Activated T-helper 1 cell treated with anti-CD3 and anti-CD28 coated beads, Interleukin-2, amount 50 U/mL, for 16 hours (primary cell): ENCODE measurements around the gene NT5C3A.
"Not testable (repeated sequence)": the region's sequence is repeated elsewhere in the genome, so short reads cannot be mapped to it uniquely, and the experiment has no call there.

Source experiments
- DNase-seq, 2 donors: peaks; one replicate each; pipeline ENCODE4 v3.0.0-alpha.2; 2020; ENCODE audit warnings: low read depth in 1 of 2, low spot score in 1 of 2

NT5C3A gene

GRCh38 chr7:33062023-33062781, at the start of gene NT5C3A:
Gene NT5C3A (minus strand): TSS chr7:33062776. CDS start chr7:33062705, 71 bp downstream.
- peak in 1 of 2 donors; percentile 4 for DNase-seq

- DNase-seq, result no peak
These were observed 49.0 kb upstream of the NT5C3A start for GRCh38 chr7:33111614-33112013.

GRCh38 chr7:33109758-33110238, 47.2 kb upstream of the NT5C3A start:
- no peak for DNase-seq

GRCh38 chr7:33109005-33109757, 46.6 kb upstream of the NT5C3A start, which contains the start of gene RP9:
Gene RP9 (minus strand): TSS chr7:33109404. CDS start chr7:33109372, 32 bp downstream.
- peak; percentile 53 to 70 for DNase-seq

DNA sequence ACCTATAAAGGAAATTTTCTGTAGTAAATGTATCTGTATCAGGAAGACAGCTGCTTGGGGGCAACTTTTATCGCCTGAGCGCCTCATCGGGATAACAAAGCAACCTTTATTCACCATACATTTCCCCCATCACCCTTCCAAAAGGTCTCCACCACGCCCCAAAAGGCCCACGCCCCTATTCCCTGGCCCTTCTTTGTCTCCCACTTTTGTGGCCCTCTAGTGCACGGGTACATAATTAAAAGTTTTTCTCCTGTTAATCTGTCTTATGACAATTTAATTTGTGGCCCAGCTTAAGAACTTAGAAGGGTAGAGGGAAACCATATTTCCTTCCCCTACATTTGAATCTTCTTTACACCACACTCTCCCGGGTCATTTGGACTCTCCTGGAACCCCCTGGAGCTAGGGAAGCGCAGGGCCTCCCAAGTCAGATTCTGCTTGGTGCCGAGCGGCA, 46.0 kb upstream of the NT5C3A start:
- no peak for DNase-seq

DNA sequence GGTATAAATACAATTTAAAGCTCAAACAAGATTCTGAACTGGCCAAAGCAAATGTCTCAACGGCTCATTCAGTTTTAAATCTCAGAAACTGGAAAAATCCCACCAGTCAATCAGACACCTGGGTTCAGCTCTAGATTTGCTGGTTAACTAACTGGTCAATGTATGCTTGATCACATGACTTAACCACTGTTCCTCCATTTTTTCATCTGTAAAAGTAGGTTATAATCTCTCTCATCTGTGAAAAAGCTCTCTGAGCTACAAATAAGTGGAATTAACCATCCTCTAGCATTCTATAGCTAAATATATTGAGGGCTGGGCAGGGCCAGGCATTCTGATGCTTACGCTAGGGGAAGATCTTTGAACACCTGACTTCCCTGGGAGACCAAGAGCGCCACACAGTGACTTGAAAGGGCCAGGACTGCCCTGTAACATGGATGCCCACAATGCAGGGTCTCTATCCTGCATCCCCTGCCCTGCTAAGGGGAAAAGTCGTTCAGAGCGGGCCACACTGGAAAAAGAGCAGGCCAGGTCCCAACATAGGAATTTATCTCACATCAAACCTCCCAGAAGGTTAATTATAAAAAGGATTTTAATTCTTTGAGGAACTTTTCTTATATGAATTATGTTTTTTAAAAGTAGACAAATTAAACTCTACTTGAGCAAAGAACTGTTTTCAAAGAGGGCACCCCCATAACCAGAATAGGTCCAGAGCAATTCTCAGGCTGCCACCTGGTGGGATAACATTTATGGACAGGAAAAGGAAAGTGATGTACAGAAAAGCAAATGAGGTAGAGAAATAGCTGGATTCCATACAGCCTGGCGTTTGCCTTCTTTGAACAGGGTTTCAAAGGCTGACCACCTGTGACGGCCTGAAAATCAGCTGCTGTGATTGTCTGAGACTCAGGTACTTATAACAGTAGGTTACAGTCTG, 44.8 kb upstream of the NT5C3A start:
- no peak for DNase-seq

DNA sequence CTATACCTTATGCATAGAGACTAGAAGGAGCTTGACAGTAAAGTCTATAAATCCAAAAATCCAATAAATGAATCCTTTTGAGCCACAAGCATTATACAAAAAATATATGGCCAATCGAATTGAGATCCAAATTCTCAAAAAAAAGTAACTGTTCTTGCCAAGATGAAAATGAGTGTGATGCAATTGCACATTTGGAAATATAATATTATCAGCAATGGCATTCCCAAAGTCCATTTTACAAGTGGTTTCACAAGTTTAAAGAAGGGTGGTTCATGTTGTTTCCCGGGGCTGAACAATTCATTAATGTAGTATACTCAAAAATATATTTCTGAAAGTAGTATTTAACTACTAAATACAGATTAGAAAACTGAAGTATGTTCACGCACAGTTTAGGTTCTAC, 39.3 kb upstream of the NT5C3A start:
- no peak for DNase-seq

DNA sequence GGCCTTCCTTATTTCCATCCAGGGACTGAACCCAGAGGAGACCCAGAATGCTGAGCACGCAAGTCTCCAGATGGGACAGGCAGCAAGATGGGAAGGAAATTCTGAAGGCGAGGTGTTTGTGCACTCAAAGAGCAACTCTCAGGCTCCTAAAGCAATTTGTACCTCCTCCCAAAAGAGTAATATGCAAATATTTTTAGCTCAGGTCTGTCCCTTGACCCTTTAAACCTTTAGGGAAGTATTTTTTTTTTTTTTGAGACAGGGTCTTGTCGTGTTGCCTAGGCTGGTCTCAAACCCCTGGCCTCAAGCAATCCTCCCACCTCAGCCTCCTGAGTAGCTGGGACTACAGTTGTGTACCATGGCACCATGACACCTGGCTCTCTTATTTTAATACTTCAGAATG, 38.2 kb upstream of the NT5C3A start:
- no peak for DNase-seq

DNA sequence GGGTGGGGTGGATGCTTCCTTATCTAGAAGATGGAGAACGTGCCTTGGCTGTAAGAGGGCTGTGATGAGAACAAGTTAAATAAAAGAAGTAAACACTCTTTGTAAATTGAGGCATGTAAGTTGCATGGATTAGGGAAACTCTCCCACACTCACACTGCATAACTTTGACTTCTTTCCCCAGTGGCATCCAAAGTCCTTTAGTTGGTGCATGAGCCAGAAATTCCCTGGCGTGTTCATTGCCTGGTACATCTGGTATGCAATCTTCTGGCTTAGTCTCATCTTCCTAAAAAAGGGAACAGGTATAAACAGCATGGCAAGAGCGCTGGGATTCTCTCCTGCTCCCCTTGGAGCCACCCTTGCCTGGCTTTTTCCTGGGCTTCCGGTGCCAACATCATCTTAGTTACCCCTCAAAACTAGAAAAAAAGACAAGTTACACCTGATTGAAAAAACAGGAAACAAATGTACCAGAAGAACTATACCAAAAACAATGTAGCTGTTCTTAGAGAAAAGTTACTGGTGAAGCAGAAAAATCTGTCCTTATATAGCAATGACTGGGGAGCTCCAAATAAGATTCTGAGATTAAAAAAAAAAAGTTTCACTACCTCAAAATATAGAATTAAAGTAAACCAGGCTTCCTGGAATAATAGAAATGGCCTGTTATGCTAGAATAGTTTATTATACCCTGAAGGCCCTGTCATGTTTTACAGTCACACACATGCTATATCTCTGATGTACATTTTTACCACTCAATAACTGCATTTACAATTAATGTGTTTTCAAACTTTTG, 36.8 kb upstream of the NT5C3A start:
- no peak for DNase-seq

- not testable (repeated sequence) for DNase-seq
These were observed 32.2 kb upstream of the NT5C3A start for GRCh38 chr7:33094745-33095275.

- no peak for DNase-seq
These were observed 30.7 kb upstream of the NT5C3A start for GRCh38 chr7:33093266-33093665.

DNA sequence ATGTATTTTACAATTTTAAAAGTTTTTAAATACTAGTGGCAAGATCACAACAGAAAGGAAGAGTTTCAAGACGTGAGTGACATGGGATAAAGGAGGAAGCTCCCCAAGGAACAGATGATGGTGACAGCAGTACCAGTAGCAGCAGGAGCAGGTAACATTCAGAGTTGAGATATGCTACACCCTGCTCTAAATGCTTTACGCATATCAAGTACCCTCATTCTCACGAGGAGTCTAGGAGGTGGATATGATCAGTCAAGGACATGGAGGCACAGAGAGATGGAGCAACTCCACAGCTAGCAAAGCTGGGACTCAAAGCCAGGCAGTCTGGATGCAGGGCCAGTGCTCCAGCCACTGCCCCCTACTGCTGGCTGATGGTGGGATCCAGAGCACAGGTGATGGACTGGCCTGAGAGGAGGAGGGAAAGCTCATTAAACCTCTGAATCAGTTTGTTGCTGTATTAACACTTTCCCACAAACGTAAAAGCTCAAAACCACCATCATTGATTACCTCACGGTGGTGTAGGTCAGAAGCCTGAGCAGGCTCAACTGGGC, 29.1 kb upstream of the NT5C3A start:
- no peak for DNase-seq

- DNase-seq, result no peak
These were observed 28.5 kb upstream of the NT5C3A start for GRCh38 chr7:33091111-33091531.

GRCh38 chr7:33089142-33089541, 26.6 kb upstream of the NT5C3A start:
- no peak for DNase-seq

DNA sequence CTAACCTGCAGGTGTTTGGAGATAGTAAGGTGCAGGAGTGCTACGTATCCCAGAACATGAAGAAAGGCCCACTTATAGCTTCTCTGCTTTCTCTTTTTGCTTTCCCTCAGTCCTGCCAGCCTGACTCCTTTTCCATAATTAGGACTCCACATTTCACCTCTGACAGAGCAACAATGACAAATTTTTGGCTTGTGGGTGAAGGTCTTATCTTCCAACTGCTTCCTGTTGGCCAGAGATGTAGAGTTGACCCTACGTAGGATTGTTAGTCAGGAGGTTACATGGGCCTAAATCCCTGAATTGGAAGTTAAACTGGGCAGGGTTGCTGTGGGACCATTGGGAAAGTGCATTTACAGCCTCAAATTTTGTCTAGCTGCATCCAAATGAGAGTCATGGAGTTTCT, 25.3 kb upstream of the NT5C3A start:
- DNase-seq, result no peak

- DNase-seq, result no peak
These were observed 24.8 kb upstream of the NT5C3A start for GRCh38 chr7:33087356-33087755.

DNA sequence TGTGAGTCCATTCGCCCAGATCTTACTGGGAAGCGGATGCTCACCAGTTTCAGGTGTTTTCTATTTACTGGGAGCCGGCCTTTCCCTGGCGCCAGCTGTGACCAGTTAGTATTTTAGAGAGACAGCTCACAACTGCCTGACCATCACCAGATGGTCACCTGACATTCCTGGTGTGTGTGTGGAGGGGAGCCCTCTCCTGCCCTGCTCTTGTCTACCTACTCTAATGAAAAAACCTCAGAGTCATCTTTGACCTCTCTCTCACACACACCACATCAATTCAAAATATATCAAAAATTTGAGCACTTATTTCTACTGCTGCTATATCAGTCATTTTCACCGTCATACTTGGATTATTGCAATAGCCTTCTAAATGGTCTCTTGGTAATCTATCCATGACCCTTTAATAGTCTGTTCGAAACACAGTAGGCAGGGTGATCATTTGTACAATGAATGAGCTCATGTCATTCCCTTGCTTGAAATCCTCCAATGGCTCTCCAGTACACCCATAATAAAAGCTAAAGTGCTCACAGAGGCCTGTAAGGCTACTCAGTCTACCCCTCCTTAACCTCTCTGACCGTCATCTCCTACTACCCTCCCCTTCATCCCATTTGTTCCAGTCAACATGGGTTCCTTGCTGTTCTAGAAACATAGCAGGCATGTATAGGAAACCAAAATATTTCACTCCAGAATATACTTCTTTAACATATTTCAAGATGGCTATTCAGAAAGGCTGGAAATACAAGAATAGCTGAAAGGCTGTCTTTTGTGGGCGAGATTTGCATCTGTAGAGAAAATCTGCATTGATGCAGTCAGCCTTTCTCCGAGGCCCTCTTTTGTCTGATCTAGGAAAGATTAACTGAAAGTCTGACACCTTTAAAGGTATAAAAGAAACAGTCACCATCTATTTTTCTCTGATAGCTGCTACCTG, 17.5 kb upstream of the NT5C3A start:
- no peak for DNase-seq

DNA sequence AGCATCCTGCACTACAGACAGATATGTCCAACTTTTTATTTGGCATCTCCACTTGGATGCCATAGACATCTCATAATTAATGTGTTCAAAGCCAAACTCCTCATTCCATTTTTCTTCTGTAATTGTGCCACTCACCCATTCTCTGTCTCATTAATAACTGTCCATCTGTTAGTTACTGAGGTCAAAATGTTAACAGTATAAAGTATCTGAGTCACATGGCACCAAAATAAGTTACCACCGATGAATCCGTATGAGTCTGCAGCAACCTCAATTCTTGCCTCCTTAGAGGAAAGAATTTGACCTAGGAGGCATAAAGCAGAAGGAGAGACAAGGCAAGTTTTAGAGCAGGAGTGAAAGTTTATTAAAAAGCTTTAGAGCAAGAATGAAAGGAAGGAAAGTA, 16.5 kb upstream of the NT5C3A start:
- DNase-seq, result no peak

GRCh38 chr7:33076737-33077136, 14.2 kb upstream of the NT5C3A start:
- no peak for DNase-seq
